Right atrium auricular region (tissue), 2 donors: ENCODE data around the gene SYNDIG1. TPM values are rescaled to one million over a fixed set of nuclear protein-coding genes. Genes with fewer than 3 reads are reported as not detected.

Experiments
- DNase-seq: peaks from one replicate; pipeline ENCODE4 v3.0.0-alpha.2; 2019; ENCODE audit warnings: low spot score
- H3K27ac ChIP-seq, 2 donors: fragments of 200-600 bp; sonication (generic); 1 replicate in 1 of 2; 2 replicates in 1 of 2; pipeline ENCODE4 v1.5.1; 2016 to 2019
- H3K27me3 ChIP-seq, 2 donors: fragments of 200-600 bp; sonication (generic); one replicate each; pipeline versions ENCODE4 v1.5.1 to v1.6.0; 2017 to 2019
- H3K36me3 ChIP-seq: fragments of 200-600 bp; sonication (generic); one replicate; pipeline ENCODE4 v1.5.1; 2016
- H3K4me1 ChIP-seq, 2 donors: fragments of 200-600 bp; sonication (generic); one replicate each; pipeline versions ENCODE4 v1.5.1 to v1.6.0; 2017 to 2019
- H3K4me3 ChIP-seq, 2 donors: fragments of 200-600 bp; sonication (generic); 1 replicate in 1 of 2; 2 replicates in 1 of 2; pipeline ENCODE4 v1.5.1; 2017 to 2019; ENCODE audit warnings: mild to moderate bottlenecking in 1 of 2, moderate library complexity in 1 of 2
- H3K9me3 ChIP-seq, 2 donors: fragments of 200-600 bp; sonication (generic); one replicate each; pipeline ENCODE4 v1.5.1; 2019
- CTCF ChIP-seq, 2 donors: fragments of 200-600 bp; sonication (generic); IDR thresholded peaks; one replicate each; pipeline ENCODE4 v1.5.1; 2019; ENCODE audit warnings: antibody characterized with exemption in 2 of 2
- total RNA-seq, 2 donors: library from RNA; depleted of rRNA; stranded (reverse); fragments of >200 nt; gene quantifications; one replicate each; pipeline ENCODE4 v1.1.0, GENCODE V29; 2016

SYNDIG1 gene
- total RNA-seq, 2 donors from 2014 or later: 21.7 to 38.1 TPM

GRCh38 chr20:24535941-24536730, 66.7 kb downstream of the SYNDIG1 start:
- H3K27me3 ChIP-seq: no peaks in the 10 kb centered on the region
- TF ChIP-seq CTCF (IDR thresholded peaks at IDR 0.05): no peak
- DNase-seq: no peak

GRCh38 chr20:24537210-24537609, 67.8 kb downstream of the SYNDIG1 start:
- DNase-seq: no peak
- Histone ChIP-seq H3K4me1 (no peaks in the 10 kb centered on the region), H3K27me3 (no peaks in the 10 kb centered on the region), H3K36me3 (no peaks in the 10 kb centered on the region), H3K27ac (no peak overlapping the region), H3K4me3 (no peak overlapping the region), H3K9me3 (no peaks in the 10 kb centered on the region)
- no peak for TF ChIP-seq CTCF (IDR thresholded peaks at IDR 0.05)

More at GRCh38 chr20:24535941-24536730, 66.7 kb downstream of the SYNDIG1 start:
- Histone ChIP-seq H3K36me3 (no peaks in the 10 kb centered on the region), H3K4me3 (no peak overlapping the region), H3K4me1 (no peaks in the 10 kb centered on the region), H3K27ac (no peak overlapping the region), H3K9me3 (no peaks in the 10 kb centered on the region)

- no peaks in the 10 kb centered on the region for H3K9me3 ChIP-seq
- H3K36me3 ChIP-seq: no peaks in the 10 kb centered on the region
- no peak for TF ChIP-seq CTCF (IDR thresholded peaks at IDR 0.05)
- no peak for DNase-seq
- H3K27ac ChIP-seq: no peak overlapping the region
- no peak overlapping the region for H3K4me3 ChIP-seq
- no peaks in the 10 kb centered on the region for H3K27me3 ChIP-seq
- H3K4me1 ChIP-seq: no peaks in the 10 kb centered on the region
Measured at GRCh38 chr20:24542721-24543120, 73.3 kb downstream of the SYNDIG1 start.

- no peak overlapping the region for H3K27ac ChIP-seq
- TF ChIP-seq CTCF (IDR thresholded peaks at IDR 0.05): no peak
- no peaks in the 10 kb centered on the region for H3K27me3 ChIP-seq
- H3K4me1 ChIP-seq: no peaks in the 10 kb centered on the region
- no peaks in the 10 kb centered on the region for H3K9me3 ChIP-seq
- no peak for DNase-seq
- no peak overlapping the region for H3K4me3 ChIP-seq
- H3K36me3 ChIP-seq: no peaks in the 10 kb centered on the region
Measured at GRCh38 chr20:24543168-24543567, 73.7 kb downstream of the SYNDIG1 start.

- no peaks in the 10 kb centered on the region for H3K4me1 ChIP-seq
- TF ChIP-seq CTCF (IDR thresholded peaks at IDR 0.05): no peak
- H3K36me3 ChIP-seq: no peaks in the 10 kb centered on the region
- H3K4me3 ChIP-seq: no peak overlapping the region
- no peak for DNase-seq
- H3K9me3 ChIP-seq: no peaks in the 10 kb centered on the region
- no peaks in the 10 kb centered on the region for H3K27me3 ChIP-seq
- H3K27ac ChIP-seq: no peak overlapping the region
Measured at GRCh38 chr20:24543741-24544140, 74.3 kb downstream of the SYNDIG1 start.

- Histone ChIP-seq H3K27ac (no peak overlapping the region), H3K36me3 (no peaks in the 10 kb centered on the region), H3K4me1 (no peaks in the 10 kb centered on the region), H3K27me3 (no peaks in the 10 kb centered on the region), H3K4me3 (no peak overlapping the region), H3K9me3 (no peaks in the 10 kb centered on the region)
- no peak for TF ChIP-seq CTCF (IDR thresholded peaks at IDR 0.05)
- no peak for DNase-seq
Measured at GRCh38 chr20:24544371-24544770, 74.9 kb downstream of the SYNDIG1 start.
